Measurements from ENCODE around the gene DDX1. TPM values are rescaled to one million over a fixed set of nuclear protein-coding genes. Genes with fewer than 3 reads are reported as not detected.
A peak's percentile ranks its signal among the peaks of the same experiment; 100 is the strongest.

Gene DDX1
- total and polyA plus RNA-seq, 9 of the 15 experiments (the other 6 are each of a cell fraction or from before 2014, with no cell fraction given) = 116 to 277 (median 232) TPM

DNA sequence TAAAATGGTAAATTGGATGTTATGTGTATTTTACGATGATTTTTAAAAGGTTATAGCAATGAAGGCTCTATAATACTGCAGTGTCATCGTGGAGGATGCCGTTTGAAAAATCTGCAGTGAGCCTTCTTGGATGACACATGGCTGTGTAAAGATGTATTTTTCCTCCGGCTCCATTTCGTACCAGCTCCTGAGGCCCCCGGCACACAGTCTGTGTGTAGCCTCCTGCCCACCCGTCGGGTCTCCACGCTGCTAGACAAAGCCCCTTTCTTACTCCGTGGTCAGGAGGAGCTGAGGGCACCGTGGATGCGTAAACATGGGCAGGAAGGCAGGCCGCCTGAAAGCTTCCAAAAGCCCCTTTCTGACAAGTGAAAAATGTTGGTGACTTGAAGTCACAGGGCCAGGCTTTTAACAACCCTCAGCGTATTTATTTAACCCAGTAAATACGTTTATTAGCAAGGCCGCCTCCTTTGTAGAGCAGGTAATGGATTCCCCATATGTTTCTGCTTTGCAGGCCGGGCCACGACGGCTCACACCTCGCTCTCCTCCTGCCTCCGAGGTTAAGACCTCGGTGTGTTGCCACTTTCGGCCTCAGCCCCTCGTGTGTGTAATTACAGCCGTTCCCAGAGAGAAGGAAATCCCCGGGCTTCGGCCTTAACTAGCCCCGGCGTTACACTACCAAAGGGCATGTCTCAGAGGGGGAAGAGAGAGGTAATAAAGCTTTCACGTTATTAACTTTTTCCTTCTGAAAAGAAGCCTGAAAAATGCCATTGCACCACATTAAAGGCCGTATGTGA is 72.8 kb downstream of the DDX1 start:
- H3K27me3 ChIP-seq (ENCODE audit: control insufficient read depth in 2 of 2, insufficient read depth in 2 of 2, low read length in 2 of 2) = peaks cover 40 to 70% of the 10 kb centered on the region in 2 experiments; a peak in 4 of 5 replicates
- no peak for FAIRE-seq
- in situ Hi-C loops (cut with MboI) = no loop called here
- no peak for TF ChIP-seq HSF4 (CRISPR knock-in tag; IDR thresholded peaks at IDR 0.05; ENCODE audit: borderline replicate concordance)
- TF ChIP-seq ZNF445 (CRISPR knock-in tag; IDR thresholded peaks at IDR 0.05; ENCODE audit: low read depth) = no peak
- TF ChIP-seq ZNF316 (IDR thresholded peaks at IDR 0.05) = peak; percentile 32; the same call in 1 of the 2 replicates
- TF ChIP-seq, protein P1, sequence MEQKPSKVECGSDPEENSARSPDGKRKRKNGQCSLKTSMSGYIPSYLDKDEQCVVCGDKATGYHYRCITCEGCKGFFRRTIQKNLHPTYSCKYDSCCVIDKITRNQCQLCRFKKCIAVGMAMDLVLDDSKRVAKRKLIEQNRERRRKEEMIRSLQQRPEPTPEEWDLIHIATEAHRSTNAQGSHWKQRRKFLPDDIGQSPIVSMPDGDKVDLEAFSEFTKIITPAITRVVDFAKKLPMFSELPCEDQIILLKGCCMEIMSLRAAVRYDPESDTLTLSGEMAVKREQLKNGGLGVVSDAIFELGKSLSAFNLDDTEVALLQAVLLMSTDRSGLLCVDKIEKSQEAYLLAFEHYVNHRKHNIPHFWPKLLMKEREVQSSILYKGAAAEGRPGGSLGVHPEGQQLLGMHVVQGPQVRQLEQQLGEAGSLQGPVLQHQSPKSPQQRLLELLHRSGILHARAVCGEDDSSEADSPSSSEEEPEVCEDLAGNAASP (IDR thresholded peaks at IDR 0.05) = no peak
- TF ChIP-seq KLF13 (tag; IDR thresholded peaks at IDR 0.05; ENCODE audit: borderline replicate concordance, low read depth) = no peak
- TF ChIP-seq ZNF830 (CRISPR knock-in tag; IDR thresholded peaks at IDR 0.05) = no peak
- TF ChIP-seq BCL6 (CRISPR knock-in tag; IDR thresholded peaks at IDR 0.05) = no peak
- TF ChIP-seq, protein P2, sequence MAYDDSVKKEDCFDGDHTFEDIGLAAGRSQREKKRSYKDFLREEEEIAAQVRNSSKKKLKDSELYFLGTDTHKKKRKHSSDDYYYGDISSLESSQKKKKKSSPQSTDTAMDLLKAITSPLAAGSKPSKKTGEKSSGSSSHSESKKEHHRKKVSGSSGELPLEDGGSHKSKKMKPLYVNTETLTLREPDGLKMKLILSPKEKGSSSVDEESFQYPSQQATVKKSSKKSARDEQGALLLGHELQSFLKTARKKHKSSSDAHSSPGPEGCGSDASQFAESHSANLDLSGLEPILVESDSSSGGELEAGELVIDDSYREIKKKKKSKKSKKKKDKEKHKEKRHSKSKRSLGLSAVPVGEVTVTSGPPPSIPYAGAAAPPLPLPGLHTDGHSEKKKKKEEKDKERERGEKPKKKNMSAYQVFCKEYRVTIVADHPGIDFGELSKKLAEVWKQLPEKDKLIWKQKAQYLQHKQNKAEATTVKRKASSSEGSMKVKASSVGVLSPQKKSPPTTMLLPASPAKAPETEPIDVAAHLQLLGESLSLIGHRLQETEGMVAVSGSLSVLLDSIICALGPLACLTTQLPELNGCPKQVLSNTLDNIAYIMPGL (CRISPR knock-in tag; IDR thresholded peaks at IDR 0.05) = no peak
- no peak for TF ChIP-seq ZNF57 (CRISPR knock-in tag; IDR thresholded peaks at IDR 0.05)
- no peak for TF ChIP-seq E2F3 (CRISPR knock-in tag; IDR thresholded peaks at IDR 0.05)
- TF ChIP-seq FOS (IDR thresholded peaks at IDR 0.05; ENCODE audit: extremely low read depth, insufficient read length) = no peak
- TF ChIP-seq MCM5 (IDR thresholded peaks at IDR 0.05; ENCODE audit: low read depth) = no peak
- TF ChIP-seq MAFG (tag; conservative IDR thresholded peaks at IDR 0.05) = peak; percentile 59; the same call in 1 of the 2 replicates
- TF ChIP-seq NFE2 (IDR thresholded peaks at IDR 0.05; ENCODE audit: low read depth) = peak; percentile 39
- TF ChIP-seq, protein P3, sequence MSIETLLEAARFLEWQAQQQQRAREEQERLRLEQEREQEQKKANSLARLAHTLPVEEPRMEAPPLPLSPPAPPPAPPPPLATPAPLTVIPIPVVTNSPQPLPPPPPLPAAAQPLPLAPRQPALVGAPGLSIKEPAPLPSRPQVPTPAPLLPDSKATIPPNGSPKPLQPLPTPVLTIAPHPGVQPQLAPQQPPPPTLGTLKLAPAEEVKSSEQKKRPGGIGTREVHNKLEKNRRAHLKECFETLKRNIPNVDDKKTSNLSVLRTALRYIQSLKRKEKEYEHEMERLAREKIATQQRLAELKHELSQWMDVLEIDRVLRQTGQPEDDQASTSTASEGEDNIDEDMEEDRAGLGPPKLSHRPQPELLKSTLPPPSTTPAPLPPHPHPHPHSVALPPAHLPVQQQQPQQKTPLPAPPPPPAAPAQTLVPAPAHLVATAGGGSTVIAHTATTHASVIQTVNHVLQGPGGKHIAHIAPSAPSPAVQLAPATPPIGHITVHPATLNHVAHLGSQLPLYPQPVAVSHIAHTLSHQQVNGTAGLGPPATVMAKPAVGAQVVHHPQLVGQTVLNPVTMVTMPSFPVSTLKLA (conservative IDR thresholded peaks at IDR 0.05) = no peak
- TF ChIP-seq, protein P4, sequence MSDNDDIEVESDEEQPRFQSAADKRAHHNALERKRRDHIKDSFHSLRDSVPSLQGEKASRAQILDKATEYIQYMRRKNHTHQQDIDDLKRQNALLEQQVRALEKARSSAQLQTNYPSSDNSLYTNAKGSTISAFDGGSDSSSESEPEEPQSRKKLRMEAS (CRISPR knock-in tag; IDR thresholded peaks at IDR 0.05) = no peak
- no peak for TF ChIP-seq DDX20 (tag; IDR thresholded peaks at IDR 0.05; ENCODE audit: low read depth)
- TF ChIP-seq HNRNPK (IDR thresholded peaks at IDR 0.05; ENCODE audit: low read depth, low read length, poor library complexity, severe bottlenecking) = no peak
- no peak for TF ChIP-seq RBM39 (optimal IDR thresholded peaks at IDR 0.05; ENCODE audit: low read depth, low read length)

More for the DNA sequence above, 72.8 kb downstream of the DDX1 start:
- Histone ChIP-seq H2AFZ (ENCODE audit: low read depth, low read length) (no peak overlapping the region), H3K9ac (ENCODE audit: insufficient read depth in 1 of 2, low read depth in 2 of 2, low read length in 2 of 2) (no peak overlapping the region), H3K79me2 (ENCODE audit: control insufficient read depth, insufficient read depth, low read length) (no peaks in the 10 kb centered on the region), H4K20me1 (replicated peaks; ENCODE audit: control insufficient read depth, insufficient read depth, low read length) (no peaks in the 10 kb centered on the region), H3K9me3 (replicated peaks; ENCODE audit: control insufficient read depth, insufficient read depth, low read depth, low read length) (no peaks in the 10 kb centered on the region), H3K36me3 (ENCODE audit: control insufficient read depth, insufficient read depth, low read length) (no peaks in the 10 kb centered on the region), H3K4me2 (ENCODE audit: insufficient read depth, low read length) (no peak overlapping the region), H3K4me1 (replicated peaks in 1 of 2; ENCODE audit: control insufficient read depth in 2 of 2, insufficient read depth in 2 of 2, low read length in 2 of 2) (peaks cover 0 to 3% of the 10 kb centered on the region in 2 experiments; a peak in 1 of 5 replicates), H3K4me3 (no peak overlapping the region), H3K27ac (ENCODE audit: extremely low read depth, low read depth, low read length) (no peak overlapping the region), H3K9me1 (ENCODE audit: control insufficient read depth, insufficient read depth, low read length) (no peaks in the 10 kb centered on the region)
- POLR2A ChIA-PET = interaction anchor here (0.9 kb wide), 1 partner anchor 11 kb away, joined by 3 read pairs; no protein-coding TSS in a partner anchor
- 7% methylated on average over 31 of the region's 31 CpGs for WGBS (ENCODE audit: insufficient coverage, low coverage, missing lambda C conversion rate)
- DNase-seq (ENCODE audit: extremely low read depth in 1 of 4, low spot score in 3 of 4) = no peak
- intact Hi-C loops (cut with micrococcal nuclease) = no loop called here
- CTCF ChIA-PET (ENCODE audit: low intra/inter-chr PET ratio) = no interaction called here
- no TSS peak for BruUV-seq (replicated peaks)
- ATAC-seq = no peak

All from K562 (cell line).